ENCODE results near the gene DCDC1.

DNA sequence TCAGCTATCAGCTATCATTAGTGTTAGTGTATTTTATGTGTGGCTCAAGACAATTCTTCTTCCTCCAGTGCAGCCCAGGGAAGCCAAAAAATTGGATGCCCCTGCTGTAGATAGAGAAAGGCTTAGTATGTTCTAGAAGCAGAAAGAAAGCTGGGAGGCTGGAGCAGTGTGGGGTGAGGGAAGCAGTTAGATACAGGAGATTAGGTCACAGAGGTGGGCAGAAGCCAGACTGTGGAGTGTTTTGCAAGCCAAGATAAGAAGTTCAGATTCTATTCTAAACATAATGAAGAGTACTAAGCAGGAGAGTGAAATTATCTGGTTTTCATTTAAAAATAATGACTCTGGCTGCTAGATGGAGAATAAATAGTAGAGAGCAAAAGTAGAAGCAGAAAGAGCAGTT, 381.7 kb downstream of the DCDC1 start:
- no peak for TF ChIP-seq EZH2 (IDR thresholded peaks at IDR 0.05; ENCODE audit: borderline replicate concordance, low read depth, low read length, poor library complexity, severe bottlenecking)
- TF ChIP-seq, protein P1, sequence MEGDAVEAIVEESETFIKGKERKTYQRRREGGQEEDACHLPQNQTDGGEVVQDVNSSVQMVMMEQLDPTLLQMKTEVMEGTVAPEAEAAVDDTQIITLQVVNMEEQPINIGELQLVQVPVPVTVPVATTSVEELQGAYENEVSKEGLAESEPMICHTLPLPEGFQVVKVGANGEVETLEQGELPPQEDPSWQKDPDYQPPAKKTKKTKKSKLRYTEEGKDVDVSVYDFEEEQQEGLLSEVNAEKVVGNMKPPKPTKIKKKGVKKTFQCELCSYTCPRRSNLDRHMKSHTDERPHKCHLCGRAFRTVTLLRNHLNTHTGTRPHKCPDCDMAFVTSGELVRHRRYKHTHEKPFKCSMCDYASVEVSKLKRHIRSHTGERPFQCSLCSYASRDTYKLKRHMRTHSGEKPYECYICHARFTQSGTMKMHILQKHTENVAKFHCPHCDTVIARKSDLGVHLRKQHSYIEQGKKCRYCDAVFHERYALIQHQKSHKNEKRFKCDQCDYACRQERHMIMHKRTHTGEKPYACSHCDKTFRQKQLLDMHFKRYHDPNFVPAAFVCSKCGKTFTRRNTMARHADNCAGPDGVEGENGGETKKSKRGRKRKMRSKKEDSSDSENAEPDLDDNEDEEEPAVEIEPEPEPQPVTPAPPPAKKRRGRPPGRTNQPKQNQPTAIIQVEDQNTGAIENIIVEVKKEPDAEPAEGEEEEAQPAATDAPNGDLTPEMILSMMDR (conservative IDR thresholded peaks at IDR 0.05; ENCODE audit: low read depth, low read length) = no peak

Data from A673 (cell line).